Pericardium fibroblast (primary cell): Measurements from ENCODE around the gene CYP46A1. TPM values are rescaled to one million over a fixed set of nuclear protein-coding genes. Genes with fewer than 3 reads are reported as not detected.

Experiments used
- total RNA-seq: library from RNA; depleted of rRNA; stranded (reverse); fragments of >200 nt; gene quantifications from 2 replicates; pipeline ENCODE4 v1.2.3, GENCODE V29; 2015

The CYP46A1 gene
- total RNA-seq, result under 0.01 and 2.7 TPM in 2 replicates

GRCh38 chr14:99683619-99684409 is at the start of gene CYP46A1:
CYP46A1 (plus strand) TSS chr14:99684298; CDS start chr14:99684418, 120 bp downstream.

GRCh38 chr14:99644723-99645544 is 39.2 kb upstream of the CYP46A1 start, which contains the start of gene HHIPL1:
HHIPL1 (plus strand) TSS chr14:99645129; CDS start chr14:99645208, 79 bp downstream.

Other genes starting within 250 kb of the CYP46A1 start
- 38.1 and 39.4 TPM in 2 replicates for gene SETD3, start 203.4 kb upstream of the CYP46A1 start, total RNA-seq
- gene CCNK, start 202.9 kb upstream of the CYP46A1 start, total RNA-seq, result 10.4 and 30.2 TPM in 2 replicates
- gene CCDC85C, start 80.1 kb upstream of the CYP46A1 start, total RNA-seq, result 0.77 and 1.9 TPM in 2 replicates
- 2.7 and 5.9 TPM in 2 replicates for gene HHIPL1, start 39.2 kb upstream of the CYP46A1 start, total RNA-seq
- 18.1 and 25.2 TPM in 2 replicates for gene EML1, start 109.1 kb downstream of the CYP46A1 start, total RNA-seq